Activated CD8-positive, alpha-beta memory T cell treated with anti-CD3 and anti-CD28 coated beads for 24 hours (primary cell): ENCODE measurements around the gene OSBPL9.
"Not testable (repeated sequence)": the region's sequence is repeated elsewhere in the genome, so short reads cannot be mapped to it uniquely, and the experiment has no call there.

Source experiments
- DNase-seq: peaks from one replicate; pipeline ENCODE4 v3.0.0-alpha.2; 2020

Gene OSBPL9

DNA sequence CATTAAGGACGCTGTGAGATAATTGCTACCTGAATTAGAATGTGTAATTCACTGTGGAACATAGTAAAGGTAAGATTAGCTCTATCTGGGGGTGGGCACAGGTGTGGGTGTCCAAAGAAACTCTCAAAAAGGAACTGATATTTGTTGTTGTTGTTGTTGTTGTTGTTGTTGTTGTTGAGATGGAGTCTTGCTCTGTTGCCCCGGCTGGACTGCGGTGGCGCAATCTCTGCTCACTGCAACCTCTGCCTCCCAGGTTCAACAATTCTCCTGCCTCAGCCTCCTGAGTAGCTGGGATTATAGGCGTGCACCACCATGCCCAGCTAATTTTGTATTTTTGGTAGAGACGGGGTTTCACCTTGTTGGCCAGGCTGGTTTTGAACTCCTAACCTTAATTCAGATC, 6.8 kb upstream of the OSBPL9 start:
- DNase-seq: not testable (repeated sequence)

- no peak for DNase-seq
These were observed 6.3 kb upstream of the OSBPL9 start for GRCh38 chr1:51610637-51611036.

DNA sequence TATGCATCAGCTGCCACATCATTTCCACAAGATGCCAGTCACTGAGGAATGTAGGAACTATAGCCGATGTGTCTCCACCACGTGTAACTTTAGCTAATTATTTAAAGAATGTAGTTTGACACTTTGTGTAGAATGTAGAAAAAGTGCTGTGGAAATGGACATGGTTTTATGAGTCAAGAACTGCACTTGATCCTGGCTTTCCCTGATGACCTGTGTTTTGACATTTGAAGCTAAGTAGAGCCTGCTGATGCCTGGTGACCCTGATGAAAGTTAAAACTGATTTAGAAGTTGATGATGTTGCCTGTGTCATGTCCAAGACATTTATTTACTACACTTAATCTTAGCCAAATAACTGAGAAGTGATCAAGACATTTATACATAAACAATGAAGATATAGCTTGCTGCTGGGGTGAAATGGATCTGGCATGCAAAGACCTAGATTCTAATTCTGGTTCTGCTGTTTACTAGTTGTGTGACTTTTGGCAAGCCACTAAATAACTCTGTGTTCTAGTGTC, 4.4 kb upstream of the OSBPL9 start:
- no peak for DNase-seq

DNA sequence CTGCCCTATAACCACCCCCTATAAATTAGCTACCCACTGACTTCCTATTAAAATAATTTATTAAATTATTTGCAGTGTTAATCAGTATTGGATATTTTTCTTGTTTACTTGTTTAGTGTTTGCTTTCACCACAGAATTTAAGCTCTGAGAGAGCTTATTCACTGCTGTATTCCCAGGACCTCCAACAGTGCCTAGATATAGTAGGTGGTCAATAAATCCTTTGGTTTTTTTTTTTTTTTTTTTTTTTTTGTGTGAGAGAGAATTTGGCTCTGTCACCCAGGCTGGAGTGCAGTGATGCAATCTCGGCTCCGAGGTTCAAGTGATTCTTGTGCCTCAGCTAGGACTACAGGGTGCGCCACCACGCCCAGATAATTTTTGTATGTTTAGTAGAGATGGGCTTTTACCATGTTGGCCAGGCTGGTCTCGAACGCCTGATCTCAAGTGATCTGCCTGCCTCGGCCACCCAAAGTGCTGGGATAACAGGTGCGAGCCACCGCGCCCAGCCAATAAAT, 1.1 kb upstream of the OSBPL9 start:
- DNase-seq: no peak

- DNase-seq: no peak
These were observed 402 bp upstream of the OSBPL9 start for GRCh38 chr1:51616490-51616889.

DNA sequence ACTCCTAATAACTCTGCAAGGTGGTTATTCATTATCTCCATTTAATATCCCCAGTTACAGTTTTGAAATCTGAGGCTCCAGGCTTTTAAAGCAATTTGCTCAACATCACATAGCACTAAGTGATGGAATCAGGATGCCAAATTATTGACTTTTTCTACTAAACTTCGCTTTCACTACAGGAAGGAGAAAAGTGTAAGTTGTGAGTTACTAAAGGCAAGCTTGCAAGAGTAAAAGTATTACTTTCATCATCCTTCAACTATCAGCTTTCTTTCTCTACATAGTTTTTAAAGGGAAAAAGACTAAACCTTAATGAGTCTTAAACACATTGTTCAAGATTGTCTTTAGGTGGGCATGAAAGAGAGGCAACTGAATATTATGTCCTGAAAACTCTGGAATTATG, 1.8 kb downstream of the OSBPL9 start:
- no peak for DNase-seq

DNA sequence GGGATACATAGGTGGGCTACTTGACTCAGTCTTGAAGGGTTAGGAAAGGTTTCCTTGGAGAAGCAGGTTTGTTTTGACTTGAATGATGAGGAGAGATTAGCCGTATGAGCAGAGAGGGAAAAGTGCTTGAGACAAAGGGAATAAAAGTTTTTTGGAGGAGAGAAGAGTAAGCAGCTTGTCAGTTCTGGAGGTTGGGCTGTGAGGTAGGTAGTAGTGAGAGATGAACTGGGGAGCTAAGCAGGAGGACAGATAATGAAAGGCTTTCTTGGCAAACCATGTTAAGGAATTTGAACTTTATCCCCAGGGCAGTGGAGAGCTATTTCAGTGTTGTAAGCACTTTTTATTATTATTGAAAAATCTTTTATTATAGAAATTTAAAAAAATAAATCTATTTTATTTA, 3.6 kb downstream of the OSBPL9 start:
- DNase-seq: no peak

DNA sequence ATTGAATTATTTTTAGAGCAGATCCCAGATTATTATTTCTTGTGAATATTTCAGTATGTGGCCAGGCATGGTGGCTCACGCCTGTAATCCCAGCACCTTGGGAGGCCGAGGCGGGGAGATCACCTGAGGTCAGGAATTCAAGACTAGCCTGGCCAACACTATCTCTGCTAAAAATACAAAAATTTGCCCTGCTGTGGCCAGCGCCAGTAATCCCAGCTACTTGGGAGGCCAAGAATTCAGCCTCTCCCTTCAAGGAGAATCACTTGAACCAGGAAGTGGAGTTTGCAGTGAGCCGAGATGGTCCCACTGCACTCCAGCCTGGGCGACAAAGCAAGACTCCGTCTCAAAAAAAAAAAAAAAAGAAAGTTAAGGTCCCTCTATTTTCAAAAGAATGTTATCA, 4.3 kb downstream of the OSBPL9 start:
- no peak for DNase-seq

- no peak for DNase-seq
These were observed 5.1 kb downstream of the OSBPL9 start for GRCh38 chr1:51621841-51622454.

GRCh38 chr1:51622455-51622913, 5.6 kb downstream of the OSBPL9 start:
- no peak for DNase-seq

DNA sequence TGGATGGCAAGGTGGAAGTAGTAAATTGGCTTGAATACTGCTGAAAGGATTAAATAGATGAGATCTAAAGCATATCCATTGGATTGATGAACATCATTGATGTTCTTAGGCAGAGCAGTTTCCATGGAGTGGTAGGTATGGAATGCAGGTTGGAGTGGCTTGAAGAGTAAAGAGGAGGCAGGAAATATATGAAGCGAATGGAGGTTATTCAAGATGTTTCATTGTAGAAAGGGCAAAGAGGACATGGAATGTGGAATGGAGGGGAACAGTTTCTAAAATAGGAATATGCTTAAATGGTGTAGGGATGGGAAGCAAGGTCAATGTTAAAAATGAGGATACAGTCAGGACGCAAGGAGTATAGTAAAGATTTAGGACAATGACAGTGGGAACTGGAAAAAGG, 6.1 kb downstream of the OSBPL9 start:
- DNase-seq: no peak

GRCh38 chr1:51623450-51623849, 6.6 kb downstream of the OSBPL9 start:
- DNase-seq: no peak

GRCh38 chr1:51624855-51625254, 8.0 kb downstream of the OSBPL9 start:
- no peak for DNase-seq

- DNase-seq: no peak
These were observed 10.8 kb downstream of the OSBPL9 start for GRCh38 chr1:51627672-51628071.

- DNase-seq: no peak
These were observed 12.1 kb downstream of the OSBPL9 start for GRCh38 chr1:51628715-51629590.

GRCh38 chr1:51629918-51630317, 13.0 kb downstream of the OSBPL9 start:
- DNase-seq: no peak

DNA sequence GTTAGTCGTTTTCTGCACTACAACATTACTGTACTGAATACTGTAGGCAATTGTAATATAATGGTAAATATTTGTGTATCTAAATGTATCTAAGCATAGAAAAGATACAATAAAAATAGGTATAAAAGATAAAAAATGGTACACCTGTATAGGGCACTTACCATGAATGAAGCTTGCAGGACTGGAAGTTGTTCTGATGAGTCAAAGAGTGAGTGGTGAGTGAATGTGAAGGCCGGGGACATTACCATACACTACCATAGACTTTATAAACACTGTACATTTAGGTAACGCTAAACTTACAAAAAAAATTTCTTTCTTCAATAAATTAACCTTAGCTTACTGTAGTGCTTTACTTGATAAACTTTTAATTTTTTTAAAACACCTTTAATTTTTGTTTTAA, 13.5 kb downstream of the OSBPL9 start:
- DNase-seq: no peak

GRCh38 chr1:51630922-51631321, 14.0 kb downstream of the OSBPL9 start:
- DNase-seq: no peak

DNA sequence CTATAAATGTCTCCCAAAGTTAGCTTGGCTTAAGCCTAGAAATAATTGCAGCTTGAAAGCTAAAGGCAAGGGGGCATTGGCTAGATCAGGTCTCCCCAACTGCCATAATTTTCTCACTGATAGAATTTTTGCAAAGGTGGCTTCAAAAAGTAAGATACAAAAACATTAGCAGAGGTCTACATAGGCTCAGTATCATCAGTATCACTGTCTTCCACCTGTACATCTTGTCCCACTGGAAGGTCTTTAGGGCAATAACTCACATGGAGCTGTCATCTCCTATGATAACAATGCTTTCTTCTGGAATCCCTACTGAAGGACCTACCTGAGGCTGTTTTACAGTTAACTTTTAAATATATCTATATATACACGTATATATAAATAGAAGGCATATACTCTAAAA, 14.9 kb downstream of the OSBPL9 start:
- DNase-seq: no peak

DNA sequence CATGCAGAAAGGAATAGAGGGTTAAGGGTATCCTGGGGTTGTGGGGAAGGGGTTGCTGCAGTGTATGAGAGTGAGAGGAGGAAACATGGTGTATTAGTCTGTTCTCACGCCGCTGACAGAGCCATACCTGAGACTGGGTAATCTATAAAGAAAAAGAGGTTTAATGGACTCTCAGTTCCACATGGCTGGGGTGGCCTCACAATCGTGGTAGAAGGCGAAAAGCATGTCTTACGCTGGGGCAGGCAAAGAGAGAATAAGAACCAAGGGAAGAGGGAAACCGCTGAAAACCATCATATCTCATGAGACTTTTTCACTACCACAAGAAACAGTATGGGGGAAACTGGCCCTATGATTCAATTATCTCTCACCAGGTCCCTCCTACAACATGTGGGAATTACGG, 17.7 kb downstream of the OSBPL9 start:
- no peak for DNase-seq

DNA sequence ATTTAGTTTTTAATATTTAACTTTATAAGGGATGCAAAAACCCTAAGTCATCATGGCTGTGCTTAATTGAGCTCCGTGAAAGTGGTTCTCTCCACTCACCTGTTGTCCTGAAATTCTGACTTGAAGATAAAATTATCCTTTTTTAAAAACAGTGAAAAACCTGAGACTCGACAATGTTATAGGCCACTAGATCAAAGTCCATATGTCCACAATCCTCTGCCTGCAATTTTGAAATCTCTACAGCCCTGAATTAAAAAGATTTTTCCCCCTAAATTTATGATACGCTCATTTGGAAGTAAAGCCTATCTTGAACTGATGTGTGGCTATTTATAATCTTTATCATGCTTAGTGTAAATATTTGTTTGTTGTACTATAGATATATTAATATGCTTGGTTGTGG, 18.7 kb downstream of the OSBPL9 start:
- DNase-seq: no peak

- DNase-seq: no peak
These were observed 19.3 kb downstream of the OSBPL9 start for GRCh38 chr1:51636191-51636590.

DNA sequence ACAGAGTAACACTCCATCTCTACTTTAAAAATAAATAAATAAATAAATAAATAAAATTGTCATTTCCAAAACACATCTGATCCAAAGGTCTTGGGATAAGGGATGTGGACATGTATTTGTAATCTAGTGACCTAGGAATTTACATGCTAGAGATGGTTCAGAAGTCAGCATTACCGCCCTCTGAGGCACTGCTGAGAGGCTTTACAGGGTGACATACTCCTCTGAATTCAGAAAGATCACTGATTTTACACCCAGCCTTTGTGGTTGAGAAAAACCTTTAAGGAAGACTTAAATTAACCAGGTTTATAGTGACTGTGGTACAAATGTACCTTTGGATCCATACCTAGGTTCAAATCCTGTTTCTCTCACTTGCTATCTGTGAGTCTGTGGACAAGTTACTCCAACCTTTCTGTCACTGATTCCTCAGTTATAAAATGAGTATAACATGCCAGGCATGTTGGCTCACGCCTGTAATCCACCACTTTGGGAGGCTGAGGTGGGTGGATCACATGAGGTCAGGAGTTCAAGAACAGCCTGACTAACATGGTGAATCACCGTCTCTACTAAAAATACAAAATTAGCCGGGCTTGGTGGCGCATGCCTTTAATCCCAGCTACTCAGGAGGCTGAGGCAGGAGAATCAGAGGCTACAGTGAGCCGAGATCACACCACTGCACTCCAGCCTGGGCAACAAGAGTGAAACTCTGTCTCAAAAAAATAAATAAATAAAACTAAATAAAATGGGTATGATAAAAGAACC, 20.1 kb downstream of the OSBPL9 start:
- no peak for DNase-seq
